GM19023 (cell line): Measurements from ENCODE around the gene WBP2.
"Not testable (repeated sequence)": the region's sequence is repeated elsewhere in the genome, so short reads cannot be mapped to it uniquely, and the experiment has no call there.

ENCODE experiments used
- ATAC-seq: cut with Tn5 transposase; IDR thresholded peaks from one replicate; pipeline ENCODE4 v1.9.1; 2021; ENCODE audit warnings: mild to moderate bottlenecking, moderate library complexity; ENCODE audit not compliant: unreplicated experiment

WBP2 gene

DNA sequence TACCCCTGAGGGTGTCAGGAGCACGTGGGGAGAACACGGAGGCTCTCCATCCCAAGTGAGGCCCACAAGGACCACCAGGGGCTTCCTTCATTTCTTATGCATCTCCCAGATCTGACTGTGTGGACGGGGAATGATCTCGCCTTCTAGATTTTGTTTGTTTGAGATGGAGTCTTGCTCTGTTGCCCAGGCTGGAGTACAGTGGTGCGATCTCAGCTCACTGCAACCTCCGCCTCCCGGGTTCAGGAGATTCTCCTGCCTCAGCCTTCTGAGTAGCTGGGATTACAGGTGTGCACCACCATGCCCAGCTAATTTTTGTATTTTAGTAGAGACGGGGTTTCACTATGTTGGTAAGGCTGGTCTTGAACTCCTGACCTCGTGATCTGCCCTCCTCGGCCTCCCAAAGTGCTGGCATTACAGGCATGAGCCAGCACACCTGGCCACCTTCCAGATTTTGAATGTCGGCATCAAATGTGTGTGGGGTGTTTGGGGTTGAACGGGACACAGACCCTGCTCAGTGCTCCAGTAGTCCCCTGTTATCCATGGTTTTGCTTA is 13.7 kb upstream of the WBP2 start:
- not testable (repeated sequence) for ATAC-seq

DNA sequence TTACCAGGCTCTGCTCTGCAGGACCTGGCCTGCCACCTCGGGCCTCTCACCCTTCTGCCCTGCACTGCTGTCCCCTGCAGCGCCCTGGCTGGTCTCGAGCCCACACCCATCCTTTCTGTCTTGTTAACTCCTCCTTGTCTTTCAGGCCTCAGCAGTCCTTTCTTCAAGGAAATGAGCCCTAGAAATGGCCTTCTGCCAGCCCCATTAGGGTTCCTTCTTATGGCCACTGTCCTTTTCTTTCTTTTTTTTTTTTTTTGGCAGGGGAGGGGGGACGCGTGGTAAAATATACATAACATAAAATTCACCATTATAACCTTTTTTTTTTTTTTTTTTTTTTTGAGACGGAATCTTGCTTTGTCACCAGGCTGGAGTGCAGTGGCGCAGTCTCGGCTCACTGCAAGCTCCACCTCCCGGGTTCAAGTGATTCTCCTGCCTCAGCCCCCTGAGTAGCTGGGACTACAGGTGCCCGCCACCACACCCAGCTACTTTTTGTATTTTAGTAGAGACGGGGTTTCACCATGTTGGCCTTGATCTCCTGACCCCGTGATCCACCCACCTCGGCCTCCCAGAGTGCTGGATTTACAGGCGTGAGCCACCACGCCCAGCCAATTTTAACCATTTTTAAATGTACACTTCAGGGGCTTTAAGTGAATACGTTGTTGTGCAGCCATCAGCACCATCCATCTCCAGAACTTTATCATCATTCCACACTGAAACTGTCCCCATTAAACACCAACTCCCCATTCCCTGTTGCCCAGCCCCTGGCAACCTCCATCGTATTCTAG is 10.5 kb upstream of the WBP2 start:
- not testable (repeated sequence) for ATAC-seq

DNA sequence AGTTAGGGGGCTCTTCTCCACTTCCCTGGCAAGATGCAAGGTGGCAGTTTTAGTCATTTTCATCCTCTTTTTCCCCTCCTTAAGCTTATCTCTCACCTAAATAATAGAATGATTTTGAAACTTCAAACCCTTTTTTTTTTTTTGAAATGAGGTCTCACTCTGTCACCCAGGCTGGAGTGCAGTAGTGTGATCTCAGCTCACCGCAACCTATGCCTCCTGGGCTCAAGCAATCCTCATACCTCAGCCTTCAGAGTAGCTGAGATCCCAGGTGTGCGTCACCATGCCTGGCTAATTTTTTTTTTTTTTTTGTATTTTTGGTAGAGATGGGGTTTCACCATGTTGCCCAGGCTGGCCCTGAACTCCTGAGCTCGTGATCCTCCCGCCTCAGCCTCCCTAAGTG is 9.8 kb upstream of the WBP2 start:
- ATAC-seq: not testable (repeated sequence)

DNA sequence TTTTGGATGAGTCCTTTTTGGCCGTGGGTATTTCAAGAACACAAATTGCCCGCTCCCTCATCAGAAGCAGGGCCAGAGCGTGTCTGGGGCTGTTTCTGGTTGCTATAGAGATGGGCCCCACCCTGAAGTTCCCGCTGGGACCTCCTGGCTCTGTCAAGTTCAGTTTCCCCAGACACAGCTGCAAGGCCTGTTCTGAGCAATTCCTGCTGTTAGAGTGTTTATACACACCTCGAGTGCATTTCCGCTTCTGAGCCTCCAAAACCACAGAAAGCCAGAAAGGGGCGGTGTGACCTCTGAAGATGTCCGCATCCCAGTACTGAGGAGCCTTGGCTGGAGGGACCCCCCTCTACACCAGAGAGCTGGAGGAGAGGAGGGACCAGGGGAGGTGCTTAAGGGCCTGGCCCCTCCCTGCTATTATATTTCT is 9.3 kb upstream of the WBP2 start:
- ATAC-seq: peak; percentile 77

DNA sequence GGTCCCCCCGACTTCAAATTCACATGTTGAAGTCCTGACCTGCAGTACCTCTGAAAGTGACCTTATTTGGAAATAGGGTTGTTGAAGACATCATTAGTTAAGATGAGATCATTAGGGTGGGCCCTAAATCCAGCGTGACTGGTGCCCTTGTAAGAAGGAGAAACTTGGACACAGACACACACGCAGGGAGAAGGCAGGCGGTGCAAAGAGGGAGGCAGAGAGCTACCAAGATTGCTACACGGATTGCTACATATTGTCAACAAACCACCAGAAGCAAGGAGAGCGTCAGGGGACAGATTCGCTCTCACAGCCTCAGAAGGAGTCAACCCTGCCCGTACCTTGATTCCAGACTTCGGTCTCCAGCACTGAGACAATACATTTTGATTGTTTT is 6.8 kb upstream of the WBP2 start:
- no peak for ATAC-seq

DNA sequence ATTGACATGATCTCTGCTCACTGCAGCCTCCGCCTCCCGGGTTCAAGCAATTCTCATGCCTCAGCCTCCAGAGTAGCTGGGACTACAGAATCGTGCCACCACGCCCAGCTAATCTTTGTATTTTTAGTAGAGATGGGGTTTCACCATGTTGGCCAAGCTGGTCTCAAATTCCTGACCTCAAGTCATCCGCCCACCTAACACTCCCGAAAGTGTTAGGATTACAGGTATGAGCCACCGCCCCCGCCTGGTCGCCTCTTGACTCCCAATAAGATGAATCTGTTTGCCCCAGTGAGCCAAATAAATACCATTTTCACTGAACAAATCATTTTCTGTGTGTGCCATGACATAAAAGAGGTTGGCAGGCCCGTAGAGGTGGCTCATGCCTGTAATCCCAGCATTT is 4.2 kb upstream of the WBP2 start:
- ATAC-seq: not testable (repeated sequence)

DNA sequence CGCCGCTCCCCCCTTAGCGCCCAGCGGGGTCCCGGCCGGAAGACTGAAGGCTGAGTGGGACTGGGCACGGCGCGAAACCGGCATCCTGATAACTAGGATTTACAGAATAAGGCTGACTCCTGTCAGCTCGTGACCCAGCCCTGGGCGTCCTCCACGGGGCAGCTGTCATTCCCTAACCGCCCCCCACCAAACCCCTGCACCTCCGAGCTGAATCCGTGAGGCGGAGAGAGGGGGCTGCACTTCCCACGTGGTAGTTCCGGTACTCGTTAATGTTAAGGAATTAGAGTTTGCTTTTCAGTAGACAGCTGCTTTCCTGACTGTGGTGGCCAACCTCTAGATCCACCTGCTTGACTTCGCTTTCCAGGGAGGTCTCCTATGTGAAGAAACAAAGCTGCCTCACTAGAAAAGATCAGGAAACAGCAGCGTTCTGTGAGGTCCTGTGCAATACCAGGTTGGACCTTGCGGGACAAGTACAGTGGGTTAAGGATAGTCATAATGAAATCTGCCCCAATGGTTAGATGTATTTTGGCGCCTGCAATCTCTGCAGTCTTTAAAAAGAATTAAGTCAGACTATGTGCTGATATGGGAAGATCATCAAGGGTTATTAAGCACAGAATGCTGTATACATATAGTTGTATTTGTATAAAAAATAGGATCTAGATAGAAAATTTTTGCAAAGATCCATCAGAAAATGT is 1.1 kb upstream of the WBP2 start:
- ATAC-seq: no peak

DNA sequence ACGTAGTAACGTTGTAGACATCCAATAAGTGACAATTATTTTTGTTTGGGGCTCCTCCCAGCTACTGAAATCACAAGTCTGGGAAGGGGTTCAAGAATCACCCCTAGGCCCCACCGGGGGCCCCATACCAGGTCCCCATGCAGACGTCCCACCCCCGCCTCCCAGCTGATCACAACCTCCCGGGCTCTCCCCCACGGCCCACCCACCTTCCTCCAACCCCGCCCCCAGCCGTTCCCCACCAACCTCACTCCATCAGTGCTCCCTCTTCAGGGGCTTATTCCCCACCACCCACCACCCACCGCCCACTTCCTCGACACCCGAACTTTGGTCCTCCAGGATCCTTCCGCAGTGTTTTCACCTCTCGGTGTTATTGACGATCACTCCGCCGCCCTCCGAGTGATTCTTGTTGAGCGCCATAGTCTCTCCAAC is 240 bp downstream of the WBP2 start:
- no peak for ATAC-seq

DNA sequence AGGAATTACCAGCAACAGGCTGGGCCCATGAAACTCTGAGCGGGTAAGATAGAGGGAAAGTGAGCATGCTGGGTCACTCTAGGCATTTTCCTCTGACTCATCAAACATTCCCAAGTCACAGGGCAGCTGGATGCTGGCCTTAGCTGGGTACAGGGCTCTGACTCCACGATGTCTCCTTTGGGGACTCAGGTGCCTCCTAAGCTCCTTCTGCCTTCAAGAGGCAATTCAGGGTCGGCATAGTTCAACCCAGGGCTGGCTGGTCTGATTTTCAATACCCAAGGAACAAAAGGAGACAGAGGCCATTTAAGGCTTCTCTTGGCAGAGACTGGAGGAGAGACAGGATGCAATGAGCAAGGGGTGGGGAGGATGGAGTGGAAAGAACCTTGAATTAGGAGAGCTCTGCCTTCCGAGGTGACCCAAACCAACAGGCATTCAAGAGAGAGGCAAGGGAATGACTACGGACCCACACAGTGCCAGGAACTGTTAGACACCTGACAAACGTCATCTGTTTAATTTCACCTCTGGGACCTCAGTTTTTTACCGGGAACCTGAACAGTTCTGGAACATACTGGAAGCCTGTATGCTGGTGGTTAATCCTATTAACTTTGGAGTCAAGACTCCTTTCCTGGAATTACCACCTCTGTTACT is 910 bp downstream of the WBP2 start:
- ATAC-seq: no peak

DNA sequence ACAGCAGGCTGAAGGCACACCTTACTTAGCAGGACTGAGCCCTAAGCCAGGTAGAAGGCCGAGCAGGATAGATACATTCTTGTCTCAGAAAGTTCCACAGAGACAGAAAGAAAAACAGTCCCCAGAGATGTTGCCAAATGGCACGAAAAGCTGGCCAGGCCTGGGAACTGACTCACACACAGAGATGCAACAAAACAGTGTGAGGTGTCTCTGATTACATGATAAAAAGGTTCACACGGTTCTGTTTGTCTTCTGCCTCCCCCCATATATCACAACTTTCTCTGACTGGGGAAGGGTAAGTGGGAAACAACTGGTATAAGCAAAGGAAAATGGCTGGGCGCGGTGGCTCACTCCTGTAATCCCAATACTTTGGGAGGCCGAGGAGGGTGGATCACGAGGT is 1.7 kb downstream of the WBP2 start:
- no peak for ATAC-seq

DNA sequence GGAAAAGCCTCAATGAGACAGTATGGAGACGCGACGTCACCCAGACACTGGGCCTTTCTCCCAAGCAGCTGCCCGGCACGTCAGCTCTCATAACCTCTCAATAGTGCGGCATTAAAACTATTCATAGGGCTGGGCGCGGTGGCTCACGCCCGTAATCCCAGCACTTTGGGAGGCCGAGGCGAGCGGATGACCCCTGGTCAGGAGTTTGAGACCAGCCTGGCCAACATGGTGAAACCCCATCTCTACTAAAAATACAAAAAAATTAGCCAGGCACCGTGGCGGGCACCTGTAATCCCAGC is 3.5 kb downstream of the WBP2 start:
- not testable (repeated sequence) for ATAC-seq

DNA sequence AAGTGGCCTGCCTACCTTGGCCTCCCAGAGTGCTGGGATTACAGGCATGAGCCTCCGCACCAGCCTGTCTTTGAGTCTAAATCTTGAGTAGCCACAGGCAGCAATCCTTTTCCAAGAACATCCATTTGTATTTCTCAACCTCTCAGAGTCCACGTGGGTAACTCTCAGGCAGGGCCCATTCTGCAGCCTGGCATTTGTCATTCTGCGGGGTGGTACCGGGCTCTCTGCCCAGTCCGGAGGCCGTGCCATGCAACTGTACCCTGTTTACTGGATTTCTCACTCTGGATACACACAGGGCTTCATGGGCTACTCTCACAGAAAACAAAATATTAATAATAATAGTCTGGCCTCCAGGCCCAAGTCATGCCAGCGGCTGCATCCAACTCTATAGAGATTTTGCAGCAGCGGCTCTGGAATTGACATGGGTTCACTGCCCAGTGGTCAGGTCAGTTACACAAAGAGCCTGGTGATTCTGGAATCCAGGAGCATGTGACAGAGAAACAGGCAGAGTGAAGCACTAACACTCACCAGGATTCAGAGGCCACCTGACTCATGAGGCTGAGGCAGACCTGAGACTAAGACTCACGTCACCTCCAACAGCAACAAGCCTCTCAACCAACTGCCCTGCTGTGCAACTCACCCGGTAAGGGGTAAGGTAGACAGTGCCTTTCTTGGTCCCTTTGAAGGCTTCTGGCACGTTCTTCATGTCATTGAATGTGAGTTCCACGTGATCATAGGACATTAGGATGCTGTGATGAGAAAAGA is 4.0 kb downstream of the WBP2 start:
- ATAC-seq: no peak

DNA sequence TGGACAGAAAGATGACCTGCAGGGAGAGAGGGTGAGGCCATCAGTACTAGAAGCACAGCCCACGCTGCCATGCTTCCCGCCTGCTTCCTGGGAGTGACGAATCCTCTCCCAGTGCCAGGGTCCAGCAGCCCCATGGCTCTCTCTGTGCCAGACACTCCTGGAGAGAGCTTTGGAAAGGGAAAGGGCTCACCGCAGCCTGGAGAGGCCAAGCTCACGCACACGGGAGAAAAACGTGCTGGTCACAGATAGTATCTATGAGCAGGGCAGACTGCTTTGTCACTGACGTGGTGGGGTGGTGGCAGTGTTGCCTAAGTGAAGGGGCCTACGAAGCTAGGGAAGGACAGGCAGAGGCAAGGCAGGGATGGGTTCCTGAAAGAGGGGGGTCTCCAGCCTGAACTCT is 5.4 kb downstream of the WBP2 start:
- no peak for ATAC-seq

DNA sequence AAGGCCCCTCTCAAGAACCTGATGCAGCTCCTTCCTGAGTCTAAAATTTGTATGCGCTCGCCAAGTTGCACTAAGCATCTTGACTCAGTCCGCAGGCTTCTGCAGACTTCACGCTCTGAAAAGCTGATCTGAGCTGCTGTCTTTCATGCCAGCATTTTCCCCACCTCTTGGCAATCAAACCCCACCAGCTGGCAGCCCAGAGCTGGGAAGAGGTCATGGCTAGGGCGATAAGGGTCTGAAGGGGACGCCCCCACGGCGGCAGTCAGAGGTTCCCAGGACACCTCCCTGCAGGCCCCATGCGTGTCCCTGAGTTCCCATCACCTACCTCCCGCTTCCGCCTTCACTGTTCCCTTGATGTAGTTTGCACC is 5.9 kb downstream of the WBP2 start:
- no peak for ATAC-seq

DNA sequence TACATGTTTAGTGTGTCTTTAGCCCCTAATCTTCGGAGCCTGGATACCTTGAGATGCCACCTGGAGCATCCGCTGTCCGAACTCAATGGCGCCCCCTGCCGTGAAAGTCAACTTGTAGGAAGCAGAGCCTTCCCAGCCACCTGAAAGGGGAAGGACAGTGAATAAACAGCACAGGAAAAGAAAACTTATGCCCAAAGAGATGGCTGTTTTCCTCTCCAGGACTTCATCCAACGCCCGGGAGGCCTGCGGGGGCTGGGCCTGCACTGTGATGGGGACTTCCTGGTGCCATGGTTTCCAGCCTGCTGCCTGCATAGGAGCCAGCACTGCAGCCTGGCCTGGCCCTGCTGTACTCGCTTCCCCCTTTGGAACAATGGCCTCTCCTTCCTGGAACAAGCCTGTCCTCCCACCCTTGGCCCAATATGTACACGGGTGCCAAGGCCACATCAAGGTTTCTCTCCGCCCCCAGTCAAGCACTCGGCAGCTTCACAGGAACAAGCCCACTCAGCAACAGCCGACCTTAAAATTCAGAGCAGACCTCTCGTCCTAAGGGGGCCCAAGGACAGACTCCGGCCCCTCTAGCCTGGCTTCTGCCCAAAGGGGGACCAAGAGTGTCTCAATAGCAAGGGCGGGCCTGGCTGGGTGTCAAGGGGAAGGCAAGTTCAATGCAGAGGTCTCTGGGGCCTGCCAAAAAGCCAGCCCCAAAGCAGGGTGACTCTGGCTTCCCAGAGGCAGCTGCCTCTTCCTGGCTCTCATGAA is 6.4 kb downstream of the WBP2 start:
- ATAC-seq: no peak

DNA sequence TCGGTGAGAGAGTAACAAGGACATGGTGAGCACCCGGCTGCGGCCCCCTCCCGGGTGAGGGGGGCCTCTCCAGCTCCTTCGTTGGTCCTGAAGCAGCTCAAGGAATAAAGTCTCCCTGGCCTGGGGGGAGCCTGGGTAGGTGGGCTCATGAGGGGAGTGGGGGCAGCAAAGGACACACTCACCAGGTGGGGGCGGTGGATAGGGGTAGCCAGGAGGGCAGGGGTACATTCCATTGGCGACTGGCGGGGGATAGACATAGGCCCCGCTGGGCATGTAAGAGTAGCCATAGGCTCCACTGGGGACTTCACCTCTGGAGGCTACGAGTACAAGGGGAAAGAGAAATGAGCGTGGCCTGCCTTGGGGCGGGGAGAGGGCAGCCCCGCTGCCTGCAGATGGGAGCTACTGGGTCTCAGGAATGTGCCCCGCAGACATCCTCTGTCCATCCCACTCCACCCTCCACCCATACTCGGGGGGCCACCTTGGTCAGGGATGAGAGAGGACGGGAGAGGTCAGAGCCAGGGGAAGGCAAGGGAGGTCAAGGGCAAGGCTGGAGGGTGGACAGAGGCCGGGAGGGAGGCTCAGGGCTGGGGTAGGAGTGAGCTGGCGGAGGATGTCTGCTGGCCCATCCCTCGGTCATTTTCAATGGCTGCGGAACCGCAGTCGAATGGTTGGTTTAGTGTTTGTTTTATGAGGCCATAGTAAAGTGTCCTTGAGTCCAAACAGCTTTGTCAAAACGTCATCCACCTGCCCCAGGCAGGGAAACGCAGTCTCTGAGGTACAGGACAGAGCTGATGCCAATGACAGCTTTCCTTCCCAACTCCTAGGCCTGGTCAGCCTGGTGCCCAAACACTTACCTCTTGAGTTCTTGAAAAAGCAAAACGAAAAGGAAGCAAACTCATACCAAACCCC is 7.3 kb downstream of the WBP2 start:
- ATAC-seq: no peak

DNA sequence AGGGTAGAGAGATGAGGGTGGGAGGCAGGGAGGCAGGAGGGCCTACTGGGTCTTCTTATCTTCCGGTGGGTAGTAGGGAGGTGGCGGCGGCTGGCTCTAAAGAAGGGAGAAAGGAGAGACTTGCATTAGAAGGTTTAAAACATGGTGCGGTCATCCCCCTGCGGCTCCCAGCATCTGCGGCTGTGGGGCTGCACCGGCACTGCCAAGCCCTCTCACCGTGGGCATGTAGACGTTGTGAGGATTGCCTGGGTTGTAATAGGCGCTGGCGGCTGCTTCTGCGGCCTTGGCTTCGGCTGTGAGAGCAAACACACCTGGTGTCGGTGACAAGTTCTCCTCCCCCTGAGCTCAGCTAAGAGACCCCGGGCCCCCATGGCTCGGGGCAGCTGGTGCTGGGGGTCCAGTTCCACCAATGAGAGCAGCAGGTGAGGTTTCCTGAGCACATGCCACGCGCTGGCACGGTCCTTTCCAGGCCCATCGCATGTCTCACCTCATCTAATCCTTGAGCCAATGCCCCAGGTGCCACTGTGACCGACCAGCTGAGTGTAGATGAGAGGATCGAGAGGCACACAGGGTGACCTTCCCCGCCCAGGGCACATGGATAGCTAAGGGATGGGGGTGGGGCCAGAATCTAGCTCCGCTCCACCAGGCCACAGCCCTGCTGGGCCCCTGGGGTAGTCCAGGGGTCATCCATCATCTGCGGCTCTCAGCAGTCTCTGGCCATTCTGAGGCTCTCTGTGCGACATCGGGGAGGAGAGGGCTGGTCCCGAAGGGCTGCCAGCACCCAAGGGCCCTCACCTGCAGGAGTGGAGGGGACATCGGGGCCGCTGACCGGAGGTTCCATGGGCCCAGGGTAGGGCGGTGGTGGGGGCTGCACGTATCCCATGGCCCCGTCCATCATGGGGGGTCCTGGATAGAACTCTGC is 8.2 kb downstream of the WBP2 start:
- no peak for ATAC-seq

DNA sequence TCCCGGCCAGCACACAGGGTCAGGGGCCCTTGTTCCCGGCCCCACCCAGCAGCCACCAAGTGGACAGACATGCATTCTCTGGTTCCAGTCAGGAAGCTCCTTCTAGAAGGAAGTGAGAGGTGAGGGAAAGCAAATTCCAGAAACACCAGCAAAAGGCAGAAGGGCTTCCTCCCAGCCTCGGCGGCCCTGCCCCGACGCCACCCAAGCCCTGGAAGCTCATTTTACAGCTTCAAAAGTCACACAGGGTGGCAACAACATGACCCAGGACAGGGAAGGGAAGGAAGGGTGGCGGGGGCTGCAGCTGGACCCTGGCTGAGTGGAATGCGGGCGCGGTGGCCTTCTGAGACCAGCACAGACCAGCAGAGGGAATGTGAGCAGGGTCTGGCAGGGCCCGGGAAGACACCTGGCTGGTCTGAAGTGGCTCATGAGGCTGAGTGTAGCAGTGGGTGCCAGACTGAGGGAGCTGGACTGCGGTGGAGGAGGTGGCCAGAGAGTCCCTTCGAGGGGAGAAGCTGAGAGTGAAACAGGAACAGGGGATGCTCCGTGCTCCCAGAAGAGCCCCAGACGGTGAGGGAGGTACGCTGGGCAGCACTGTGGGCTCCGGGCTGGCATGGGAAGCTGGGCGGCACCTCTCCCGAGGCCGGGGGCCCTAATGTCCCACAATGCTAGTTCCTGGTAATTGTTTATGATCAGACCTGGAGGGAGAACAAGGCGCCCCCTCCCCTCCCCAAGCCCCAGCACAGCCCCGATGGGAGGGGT is 9.0 kb downstream of the WBP2 start:
- ATAC-seq: no peak
